Activated CD8-positive, alpha-beta memory T cell treated with anti-CD3 and anti-CD28 coated beads, Interleukin-2, amount 50 U/mL, for 4 hours (primary cell): ENCODE results near the gene NKAIN2.

Experiments
- DNase-seq: peaks from one replicate; pipeline ENCODE4 v3.0.0-alpha.2; 2020

Gene NKAIN2

DNA sequence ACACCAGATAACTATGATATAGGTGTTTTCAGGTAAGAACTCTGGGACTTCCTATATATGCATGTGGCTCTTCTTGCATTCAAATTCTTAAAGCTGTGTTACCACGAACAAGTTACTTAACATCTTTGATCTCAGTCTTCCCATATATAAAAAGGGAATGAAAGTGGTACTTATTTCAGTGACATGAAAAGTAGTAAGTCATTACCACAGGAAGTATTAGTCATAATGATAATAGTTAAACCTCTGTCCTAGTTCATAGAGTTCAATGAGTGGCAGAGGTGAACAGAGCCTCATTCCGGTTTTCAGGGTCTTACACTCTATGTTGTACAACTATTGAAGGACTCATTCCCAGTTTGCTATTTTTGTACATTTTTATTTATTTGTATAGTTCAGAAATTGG is 237.0 kb downstream of the NKAIN2 start:
- no peak for DNase-seq

DNA sequence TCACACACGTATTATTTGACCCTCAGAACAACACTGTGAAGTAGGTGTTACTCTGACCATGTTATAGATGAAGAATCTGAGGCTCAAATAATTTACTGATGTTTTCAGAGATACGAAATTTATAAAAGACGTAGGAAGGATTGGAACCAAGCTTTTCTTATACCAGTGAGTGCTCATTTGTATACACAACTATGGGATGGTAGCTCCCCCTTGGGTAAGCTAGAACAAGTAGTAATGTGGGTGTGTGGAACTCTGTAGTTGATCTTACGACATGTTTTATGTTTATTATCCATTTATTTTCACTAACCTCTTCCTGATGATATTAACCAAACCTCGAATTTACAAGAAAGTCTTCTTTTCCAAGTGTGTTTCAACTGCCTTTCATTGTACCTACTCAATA is 248.5 kb downstream of the NKAIN2 start:
- no peak for DNase-seq

DNA sequence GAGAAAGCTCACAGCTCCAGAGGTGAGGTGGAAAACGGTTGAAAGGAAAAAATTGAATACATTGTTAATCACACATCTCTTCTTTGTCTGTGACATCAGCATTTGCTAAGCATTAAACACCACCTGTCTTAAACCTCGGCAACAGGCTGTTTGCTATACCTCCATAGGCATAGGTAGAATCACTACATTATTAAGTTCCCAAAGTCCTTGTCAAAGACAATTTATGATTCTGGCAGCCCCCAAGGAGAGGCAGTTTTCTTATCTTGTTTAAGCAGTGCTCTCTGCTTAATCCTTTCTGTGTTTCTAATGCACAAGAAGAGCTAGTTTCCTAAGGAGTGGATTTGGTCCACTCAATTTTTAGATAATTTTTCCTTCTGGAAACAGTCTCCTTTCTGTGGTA is 249.7 kb downstream of the NKAIN2 start:
- no peak for DNase-seq

DNA sequence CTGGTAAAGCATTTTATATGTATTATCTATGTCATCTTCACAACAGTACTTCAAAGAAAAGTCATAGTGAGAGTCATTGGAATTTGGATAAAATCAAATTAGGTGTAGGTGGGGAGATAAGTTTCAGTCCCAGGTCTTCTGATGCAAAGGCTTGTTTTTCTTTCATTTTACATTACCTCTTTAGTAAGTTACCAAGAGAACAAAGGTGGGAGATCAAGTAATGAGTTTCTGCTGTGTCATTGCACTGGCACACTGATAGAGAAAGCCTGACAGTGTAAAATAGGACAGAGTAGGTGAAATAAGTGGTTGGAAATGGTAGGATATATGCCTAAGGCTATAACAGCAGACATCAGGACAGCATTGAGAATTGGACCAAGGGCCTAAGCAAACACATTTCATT is 250.4 kb downstream of the NKAIN2 start:
- no peak for DNase-seq

DNA sequence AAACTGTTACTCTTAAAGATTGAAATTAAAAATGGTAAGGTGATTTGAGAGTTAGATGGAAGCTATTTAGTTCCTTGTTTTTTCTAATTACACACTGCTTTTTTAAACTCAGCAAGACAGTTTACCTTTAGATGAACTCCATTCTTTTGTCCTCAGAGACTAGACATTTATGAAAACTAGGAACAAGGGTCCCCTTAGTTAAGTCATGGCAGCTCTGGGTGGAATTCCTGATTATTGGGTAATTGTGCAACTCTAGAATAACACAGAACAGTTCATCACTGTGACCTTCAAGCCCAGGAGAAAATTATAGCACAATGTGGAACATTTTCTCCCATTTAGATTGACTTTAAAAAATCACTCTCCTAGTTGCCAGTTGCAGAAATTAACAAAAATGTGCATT is 251.7 kb downstream of the NKAIN2 start:
- no peak for DNase-seq

DNA sequence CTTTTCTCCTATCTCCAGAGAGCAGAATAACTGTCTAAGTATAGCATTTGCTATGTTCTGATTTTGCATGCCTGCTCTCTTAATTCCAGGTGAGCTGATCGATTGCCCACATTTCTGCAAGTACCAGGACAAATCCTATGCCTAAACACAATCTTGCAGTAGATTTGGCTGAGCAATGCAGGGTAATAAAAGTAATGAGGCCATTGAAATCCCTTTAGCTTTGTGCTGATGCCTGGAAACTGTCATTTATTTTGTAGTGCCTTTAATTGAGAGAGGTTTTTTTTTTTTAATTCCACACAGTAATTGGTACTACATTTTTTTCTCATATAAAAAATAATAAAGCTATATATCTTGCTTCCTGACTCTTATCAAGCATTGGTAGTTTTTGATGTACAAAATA is 252.3 kb downstream of the NKAIN2 start:
- DNase-seq = no peak

DNA sequence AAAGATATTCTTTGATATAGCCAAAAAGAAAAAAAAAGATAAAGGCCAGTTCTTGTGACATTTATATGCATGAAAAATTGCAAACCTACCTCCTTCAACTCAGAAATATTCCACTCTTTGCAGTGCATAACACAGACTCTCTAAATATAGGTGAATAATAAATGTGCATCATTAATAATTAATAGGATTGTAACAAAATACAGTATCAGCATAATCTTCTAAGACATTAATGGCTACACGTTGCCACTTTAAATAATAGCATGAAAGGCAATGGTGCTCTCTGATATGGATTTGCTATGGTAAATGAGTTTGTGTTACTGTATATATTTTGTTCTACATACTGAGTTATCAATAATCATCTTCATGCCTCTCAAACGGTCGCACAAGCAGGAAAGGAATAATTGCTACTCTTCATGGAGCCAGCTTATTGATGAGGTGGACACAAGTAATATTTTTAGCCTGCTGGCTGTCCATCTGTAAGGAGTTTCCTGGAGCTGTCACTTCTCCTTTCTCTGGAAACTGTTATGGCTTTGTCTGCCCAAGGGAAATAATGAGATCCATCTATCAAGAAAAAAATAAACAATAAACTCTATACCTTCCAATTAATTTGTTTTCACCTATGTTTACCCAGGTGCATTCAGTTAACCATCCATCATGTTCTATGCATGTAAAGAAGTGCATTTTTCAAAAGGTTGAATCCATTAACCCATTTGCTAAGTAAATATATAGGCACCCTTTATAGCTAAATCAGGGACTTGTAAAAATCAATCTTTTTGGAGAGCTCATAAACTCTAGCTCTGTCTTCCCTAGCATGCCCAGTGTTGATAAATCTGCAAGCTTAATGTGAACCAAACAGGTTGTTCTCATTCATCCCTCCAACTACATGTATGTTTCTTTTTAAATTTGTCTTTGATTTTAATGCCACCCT is 253.0 kb downstream of the NKAIN2 start:
- DNase-seq = no peak

DNA sequence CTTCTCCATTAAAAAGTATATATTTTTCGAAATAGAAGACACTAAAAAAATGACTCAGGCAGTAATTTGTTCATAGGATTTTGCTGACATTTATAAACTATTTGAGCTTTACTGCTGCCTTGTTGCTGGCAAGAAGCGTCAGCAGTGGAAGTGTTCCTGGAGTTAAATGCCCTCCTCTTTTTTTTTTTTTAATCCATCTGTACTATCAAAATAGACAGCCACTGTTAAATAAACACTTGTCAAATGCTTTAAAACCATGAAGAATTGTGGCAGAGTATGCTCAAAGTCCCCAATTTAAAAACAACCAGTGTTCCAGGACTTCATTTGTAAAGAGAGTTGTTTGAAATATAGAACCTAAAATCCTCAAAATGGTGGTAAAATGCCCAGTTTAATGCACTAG is 253.8 kb downstream of the NKAIN2 start:
- no peak for DNase-seq

DNA sequence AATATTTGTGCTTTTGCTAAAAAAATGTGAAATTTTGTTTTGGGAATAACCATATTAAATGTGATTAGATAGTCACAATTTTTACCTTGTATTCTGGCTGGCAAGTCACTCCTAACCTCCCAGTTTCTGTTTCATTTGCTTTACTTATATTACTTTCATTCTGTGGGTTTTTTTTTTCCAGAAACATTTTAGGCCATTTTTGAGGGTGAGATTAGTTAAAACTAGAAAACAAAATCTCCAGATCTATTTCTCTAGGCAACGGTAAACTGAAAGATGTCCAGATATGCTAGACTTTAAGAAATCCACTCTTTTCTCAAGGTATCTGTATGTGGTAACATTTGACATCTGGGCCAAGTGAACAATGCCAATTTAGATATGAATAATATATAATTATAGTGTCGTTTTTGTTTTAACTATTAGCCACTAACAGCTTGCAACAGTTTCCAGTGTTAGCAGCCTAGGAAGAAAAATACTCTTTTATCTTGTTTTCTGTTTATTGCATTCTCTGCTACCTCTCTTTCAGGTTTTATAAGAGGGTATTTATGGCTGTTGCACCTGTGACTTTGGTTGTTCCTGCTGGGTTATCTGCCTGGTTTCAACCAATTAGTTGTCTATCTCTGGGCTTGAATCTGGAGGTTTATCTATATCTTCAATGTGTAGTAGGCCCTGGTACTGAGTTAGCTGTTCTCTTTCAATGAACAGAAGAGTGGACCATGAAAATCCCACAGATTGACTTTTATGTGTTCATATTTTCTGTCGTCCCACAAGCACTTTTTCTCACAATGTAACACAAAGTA is 260.9 kb downstream of the NKAIN2 start:
- no peak for DNase-seq

DNA sequence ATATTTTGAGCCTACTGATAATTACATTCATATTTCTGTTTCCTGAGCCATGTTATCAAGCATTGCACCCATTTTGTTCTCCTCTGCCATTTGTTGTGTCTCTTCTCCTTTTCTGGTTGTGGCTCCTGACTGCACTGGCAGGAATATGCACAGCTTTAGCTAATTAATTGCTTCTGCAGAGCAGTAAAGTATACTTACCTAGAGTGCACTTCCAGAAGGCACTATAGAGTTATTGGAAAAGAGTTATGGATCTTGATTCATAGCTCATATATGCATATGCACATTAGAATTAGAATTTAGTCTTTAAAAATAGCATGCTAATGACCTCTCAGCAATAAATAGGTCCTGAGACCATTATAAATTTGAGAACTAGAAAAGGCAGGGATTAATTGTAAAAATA is 262.6 kb downstream of the NKAIN2 start:
- no peak for DNase-seq

DNA sequence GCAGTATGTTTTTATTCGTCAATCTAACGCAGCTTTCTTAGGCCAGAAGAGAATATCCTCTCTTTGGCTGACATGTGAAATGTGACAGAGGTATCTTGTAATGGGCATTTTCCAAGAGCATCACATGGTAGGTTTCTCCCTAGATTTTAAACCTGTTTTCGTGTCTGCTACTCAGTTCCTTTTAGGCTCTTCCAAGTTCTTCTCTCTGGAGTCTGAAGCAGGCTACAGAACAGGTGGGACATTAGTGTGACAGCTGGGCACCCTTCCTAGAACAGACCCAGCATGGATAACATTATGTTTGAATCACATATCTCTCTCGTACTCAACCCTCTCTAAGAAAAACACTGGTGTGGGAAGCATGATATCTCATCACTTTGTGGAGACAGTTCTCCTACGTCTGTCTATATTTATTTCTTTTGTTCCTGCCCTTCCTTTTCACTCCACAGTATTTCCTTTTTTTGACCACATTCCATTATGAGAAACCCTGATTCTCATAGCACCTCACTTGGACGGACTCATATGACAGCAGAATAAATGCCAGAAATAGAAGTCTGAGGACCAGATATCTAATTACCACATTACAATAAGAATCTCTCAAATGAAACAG is 263.4 kb downstream of the NKAIN2 start:
- DNase-seq = no peak

DNA sequence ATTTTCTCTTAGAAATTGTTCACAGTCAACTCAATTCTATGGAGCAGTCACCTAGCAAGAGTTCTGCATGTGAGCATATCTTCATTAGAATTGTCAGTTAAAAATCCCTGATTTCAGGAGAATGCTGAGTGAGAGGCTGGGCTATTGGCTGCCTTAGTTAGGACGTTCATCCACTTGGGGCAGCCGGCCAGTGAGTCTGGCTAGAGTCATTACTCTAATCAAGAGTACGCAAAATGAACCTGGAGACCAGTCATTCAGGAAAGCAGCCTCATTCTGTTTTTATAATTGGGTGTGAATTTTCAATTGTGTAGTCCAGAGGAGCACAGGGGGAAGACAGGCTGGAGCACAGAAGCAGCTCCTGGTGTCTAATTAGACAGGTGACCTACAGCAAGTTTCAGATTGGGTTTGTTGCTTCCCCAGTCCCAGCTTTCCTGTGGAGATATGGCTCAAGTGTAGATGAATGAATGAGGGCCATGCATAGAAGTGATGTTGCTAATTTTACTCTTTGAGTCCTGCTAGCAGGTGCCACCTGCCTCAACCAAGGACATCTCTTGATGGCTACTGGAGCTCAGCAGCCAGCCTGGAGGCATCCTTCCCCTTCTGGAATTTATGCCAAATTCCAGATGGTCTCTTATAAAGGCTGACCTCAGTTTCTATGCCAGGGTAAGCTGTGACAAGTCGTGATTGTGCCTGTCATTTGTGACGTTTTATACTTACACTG is 265.7 kb downstream of the NKAIN2 start:
- DNase-seq = no peak

DNA sequence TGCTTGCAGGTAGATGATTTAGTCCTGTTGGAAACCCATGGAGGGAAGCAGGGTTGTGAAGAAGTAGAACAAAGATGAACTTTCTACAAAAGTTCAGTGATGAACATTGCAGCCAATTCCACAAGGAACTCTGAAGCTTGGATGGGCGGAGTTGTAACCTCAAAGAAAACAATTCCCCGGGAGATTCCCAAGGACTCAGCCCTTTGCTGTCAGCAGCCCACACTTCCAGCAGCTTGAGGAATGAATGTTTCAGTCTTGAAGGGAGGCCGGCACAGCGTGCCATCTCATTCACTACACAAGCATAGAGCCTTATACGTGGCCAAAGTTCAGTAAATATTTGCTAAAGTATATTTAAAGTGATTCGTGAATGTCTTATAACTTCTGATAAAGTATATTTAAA is 269.4 kb downstream of the NKAIN2 start:
- no peak for DNase-seq

DNA sequence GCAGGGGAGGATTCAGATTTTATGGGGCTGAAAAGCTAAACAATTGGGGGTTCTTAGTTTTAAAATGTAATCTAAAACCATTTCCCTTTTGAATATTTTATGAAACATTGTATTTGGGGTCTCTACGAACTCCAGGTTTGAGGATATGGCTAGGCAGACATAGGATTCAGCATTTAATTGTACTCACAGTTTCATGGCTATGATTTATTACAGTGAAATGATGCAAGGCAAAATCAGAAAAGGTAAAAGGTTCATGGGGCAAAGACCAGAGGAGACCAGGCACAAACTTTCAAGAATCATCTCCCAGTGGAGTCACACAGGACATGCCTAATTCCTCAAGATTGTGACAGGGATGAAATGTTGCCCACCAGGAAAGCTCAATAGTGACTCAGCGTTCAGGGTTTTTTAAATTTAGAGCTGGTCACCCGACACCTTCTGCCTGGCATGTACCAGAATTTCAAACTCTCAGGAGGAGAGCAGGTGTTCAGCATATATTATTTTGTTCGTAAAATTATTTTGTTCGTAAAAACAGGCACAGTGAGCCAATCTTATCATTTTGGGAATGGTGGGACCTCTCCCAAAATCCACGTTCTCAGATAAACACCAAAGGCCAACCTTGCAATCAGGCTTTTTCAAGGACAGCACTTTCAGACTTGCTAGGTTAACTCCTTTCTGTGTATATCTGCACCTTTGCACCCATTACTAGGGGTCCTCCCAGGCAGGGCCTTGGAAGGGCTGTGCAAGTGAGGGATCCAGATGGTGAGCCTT is 270.3 kb downstream of the NKAIN2 start:
- no peak for DNase-seq

DNA sequence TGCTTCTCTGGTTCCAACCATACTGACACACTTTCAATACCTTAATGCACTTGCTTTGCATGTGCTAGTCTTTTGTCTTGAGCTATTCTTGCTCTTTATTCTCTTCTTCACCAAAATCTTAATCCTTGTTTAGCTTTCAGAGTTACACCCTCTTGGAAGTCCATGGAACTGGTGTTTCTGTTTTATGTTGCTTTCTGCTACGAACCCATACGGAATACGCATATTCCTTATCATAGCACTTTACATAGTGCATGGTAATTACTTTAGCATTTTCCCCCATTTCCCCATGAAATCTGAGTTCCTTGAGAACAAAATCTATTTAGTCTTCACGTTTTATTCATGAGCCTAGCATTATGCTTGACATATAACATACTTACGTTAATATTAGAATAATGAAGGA is 270.9 kb downstream of the NKAIN2 start:
- no peak for DNase-seq

DNA sequence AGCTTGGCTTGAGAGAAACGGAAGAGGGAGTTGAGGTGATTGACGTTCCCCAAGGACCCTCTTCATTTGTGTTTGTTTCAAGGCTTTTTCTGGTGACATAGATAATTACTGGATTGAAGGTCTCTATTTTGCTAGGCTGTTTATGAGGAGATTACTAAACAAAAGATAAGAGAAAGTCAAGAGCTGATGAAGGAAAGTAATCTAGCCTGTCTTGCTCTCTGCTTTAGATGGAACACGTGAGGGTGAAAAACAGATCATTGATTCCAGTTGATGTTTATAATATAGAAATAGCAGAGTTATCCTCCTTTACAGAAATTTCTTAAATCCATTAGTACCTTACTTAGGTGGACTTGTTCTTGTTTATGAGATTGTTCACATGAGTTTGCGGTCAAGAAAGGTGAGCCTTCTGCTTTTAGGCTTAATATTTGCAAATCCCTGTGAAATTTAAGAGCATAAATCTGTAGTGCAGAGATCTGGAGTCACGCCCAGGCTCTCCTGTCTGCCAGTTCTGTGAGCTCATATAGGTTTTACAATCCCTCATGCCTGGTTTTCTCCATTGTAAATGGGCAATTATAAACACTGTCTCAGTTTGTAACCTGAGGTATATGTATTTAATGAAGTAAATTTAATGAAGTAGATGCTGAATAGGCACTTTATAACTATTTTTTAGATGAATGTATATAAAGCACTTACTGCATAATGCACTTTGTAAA is 272.8 kb downstream of the NKAIN2 start:
- DNase-seq = no peak

DNA sequence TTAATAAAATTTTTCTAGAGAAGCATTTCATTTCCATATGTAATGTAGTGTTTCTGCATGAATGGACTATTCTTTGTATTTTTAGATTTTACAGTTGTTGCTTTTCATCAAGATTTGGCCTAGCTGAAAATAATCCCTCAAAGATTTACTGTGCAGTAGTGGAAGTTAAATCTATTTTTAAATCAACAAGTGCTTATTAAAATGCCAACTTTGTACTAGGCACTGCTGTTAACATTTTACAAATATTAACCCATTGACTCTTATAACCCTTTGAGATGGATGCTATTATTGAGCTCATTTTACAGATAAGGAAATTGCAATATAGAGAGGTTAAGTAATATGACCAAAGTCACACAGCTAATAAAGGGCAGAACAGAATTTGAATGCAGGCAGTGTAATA is 274.5 kb downstream of the NKAIN2 start:
- no peak for DNase-seq

DNA sequence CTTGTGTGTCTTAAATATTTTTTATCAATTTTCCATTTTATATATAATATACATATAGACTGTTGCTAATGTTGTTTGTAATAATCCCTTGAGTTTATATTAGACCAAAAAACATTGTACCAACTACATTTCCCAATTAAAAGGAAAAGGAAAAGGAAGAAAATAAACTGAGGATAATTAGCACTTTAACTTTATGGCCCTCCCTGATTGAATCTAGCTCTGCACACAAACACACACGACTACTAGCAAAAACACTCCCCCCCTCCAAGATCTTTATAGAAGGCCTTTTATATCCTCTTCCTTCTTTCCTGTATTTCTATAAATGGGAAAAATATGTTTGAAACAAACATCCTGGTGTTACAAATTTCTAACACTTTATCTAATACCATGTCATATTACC is 276.8 kb downstream of the NKAIN2 start:
- DNase-seq = no peak

DNA sequence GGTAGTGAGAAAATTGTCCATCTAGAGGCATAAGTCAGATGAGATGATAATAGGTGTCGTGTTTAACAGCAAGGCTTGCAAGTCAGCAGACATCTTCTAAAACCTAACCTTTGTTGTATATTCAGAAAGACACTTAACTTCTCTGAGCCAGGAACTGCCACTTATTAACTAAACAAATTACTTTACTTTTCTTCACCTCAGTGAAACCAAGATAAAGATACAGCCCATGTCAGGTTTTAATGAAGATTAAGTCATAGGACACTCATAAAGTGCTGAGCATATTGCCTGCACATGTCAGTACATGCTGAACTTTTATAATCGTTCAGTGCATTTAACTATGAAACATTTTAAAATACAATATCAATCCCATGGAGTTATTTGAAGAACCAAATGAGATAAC is 286.8 kb downstream of the NKAIN2 start:
- no peak for DNase-seq

DNA sequence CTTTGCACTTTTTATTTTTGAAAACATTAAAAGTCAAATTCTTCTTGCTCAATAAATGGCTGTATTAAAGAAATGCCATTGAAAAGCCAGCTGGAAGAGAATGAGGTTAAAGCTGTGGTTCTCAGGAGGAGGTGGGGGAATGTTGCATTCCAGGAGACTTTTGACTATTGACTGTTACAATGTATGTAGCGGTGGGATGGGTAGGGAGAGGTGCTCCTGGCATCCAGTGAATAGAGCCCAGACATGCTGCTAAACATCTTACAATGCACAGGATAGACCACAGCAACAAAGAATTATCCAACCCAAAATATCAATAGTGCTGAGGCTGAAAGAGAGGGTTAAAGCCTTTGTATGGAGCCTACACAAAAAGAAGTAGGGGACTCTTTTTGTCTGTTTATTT is 295.9 kb downstream of the NKAIN2 start:
- no peak for DNase-seq

DNA sequence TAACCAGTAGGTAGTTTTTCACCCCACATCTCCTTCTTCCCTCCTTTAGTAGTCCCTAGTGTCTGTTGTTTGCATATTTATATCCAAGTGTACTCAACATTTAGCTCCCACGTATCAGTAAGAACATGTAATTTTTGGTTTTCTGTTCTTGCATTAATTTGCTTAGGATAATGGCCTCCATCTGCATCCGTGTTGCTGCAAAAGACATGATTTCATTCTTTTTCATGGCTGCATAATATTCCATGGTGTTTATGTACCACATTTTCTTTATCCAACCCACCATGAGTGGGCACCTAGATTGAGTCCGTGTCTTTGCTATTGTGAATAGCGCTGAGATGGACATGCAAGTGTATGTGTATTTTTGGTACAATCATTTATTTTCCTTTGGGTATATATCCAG is 306.8 kb downstream of the NKAIN2 start:
- DNase-seq = no peak

DNA sequence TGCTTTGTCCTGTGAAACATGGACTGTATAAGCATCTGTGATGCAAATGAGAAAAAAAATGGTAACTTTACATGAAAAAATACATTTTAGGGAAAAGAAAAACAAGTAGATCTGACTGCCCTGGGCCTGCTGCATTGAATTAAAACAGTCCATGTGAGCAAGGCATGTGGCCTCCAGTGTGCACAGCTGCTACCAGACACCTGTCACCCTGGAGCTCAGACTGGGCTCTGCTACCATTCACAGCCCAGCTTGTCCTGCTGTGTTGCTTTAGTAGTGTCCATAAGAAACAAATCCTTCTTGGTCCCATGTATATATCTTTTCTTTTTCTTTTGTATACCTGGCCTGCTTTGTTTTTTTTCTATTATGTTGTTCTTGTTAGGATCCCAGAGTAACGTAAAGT is 315.9 kb downstream of the NKAIN2 start:
- DNase-seq = no peak
